Breast epithelium (tissue), 4 donors: ENCODE results near the gene NR2F1-AS1. TPM values are rescaled to one million over a fixed set of nuclear protein-coding genes. Genes with fewer than 3 reads are reported as not detected.
A peak's percentile ranks its signal among the peaks of the same experiment; 100 is the strongest.

Experiments used
- DNase-seq, 2 donors: peaks; one replicate each; pipeline ENCODE4 v3.0.0-alpha.2; 2019; ENCODE audit warnings: low spot score in 2 of 2
- H3K27ac ChIP-seq, 2 donors: fragments of 200-600 bp; sonication (generic) in 1 of 2; one replicate each; pipeline ENCODE4 v1.5.1; 2016 to 2019; ENCODE audit warnings: mild to moderate bottlenecking in 1 of 2
- H3K27me3 ChIP-seq, 2 donors: fragments of 200-600 bp; sonication (generic) in 1 of 2; one replicate each; pipeline versions ENCODE4 v1.5.1 to v1.6.0; 2017 to 2019; ENCODE audit warnings: control low read depth in 1 of 2, mild to moderate bottlenecking in 1 of 2
- H3K36me3 ChIP-seq: fragments of 200-600 bp; one replicate; pipeline ENCODE4 v1.5.1; 2019
- H3K4me1 ChIP-seq, 2 donors: fragments of 200-600 bp; sonication (generic); one replicate each; pipeline ENCODE4 v1.5.1; 2016 to 2019; ENCODE audit warnings: control low read depth in 1 of 2
- H3K4me3 ChIP-seq, 3 donors: fragments of 200-600 bp; sonication (generic); 1 replicate in 2 of 3; 2 replicates in 1 of 3; pipeline ENCODE4 v1.5.1; 2016 to 2019; ENCODE audit warnings: mild to moderate bottlenecking in 3 of 3, moderate library complexity in 2 of 3
- H3K9me3 ChIP-seq, 2 donors: fragments of 200-600 bp; sonication (generic) in 1 of 2; one replicate each; pipeline ENCODE4 v1.5.1; 2016 to 2019; ENCODE audit warnings: control low read depth in 1 of 2
- CTCF ChIP-seq, 3 donors: fragments of 450-650 bp; IDR thresholded peaks; one replicate each; pipeline ENCODE4 v1.5.1; 2016 to 2017; ENCODE audit warnings: antibody characterized with exemption in 3 of 3, mild to moderate bottlenecking in 3 of 3, moderate library complexity in 3 of 3
- POLR2A ChIP-seq: fragments of 450-650 bp; IDR thresholded peaks from one replicate; pipeline ENCODE4 v1.6.1; 2016; ENCODE audit warnings: antibody characterized with exemption, mild to moderate bottlenecking, moderate library complexity
- POLR2AphosphoS5 ChIP-seq, 3 donors: sonication (generic); formaldehyde crosslinking; IDR thresholded peaks; one replicate each; pipeline ENCODE4 v1.6.1; 2017; ENCODE audit warnings: antibody characterized with exemption in 3 of 3
- intact Hi-C: fragments of 100-400 bp; cut with DNase I; formaldehyde crosslinking; loops from one replicate; pipeline ENCODE4 v1.15.1; 2023; ENCODE audit warnings: low total_unique reads
- total RNA-seq, 3 donors: library from RNA; depleted of rRNA; stranded (reverse); fragments of >200 nt; gene quantifications; one replicate each; pipeline ENCODE4 v1.1.0, GENCODE V29; 2016

NR2F1-AS1 gene
- total RNA-seq, 3 donors from 2014 or later: 7.0 to 17.4 (median 15.2) TPM

- TF ChIP-seq POLR2AphosphoS5 (IDR thresholded peaks at IDR 0.05) (peak in 1 of 3 donors; percentile 12), POLR2A (no peak)
- intact Hi-C loops: no loop called here
- no peaks in the 10 kb centered on the region for H3K9me3 ChIP-seq
- H3K4me3 ChIP-seq: peak overlapping the region; percentile 48 to 88 (median 61)
- H3K27ac ChIP-seq: peak overlapping the region; percentile 75 to 91
- H3K36me3 ChIP-seq: no peaks in the 10 kb centered on the region
- H3K27me3 ChIP-seq: no peaks in the 10 kb centered on the region
- no peak for DNase-seq
- H3K4me1 ChIP-seq: no peaks in the 10 kb centered on the region
These were observed 39.7 kb upstream of the NR2F1-AS1 start for GRCh38 chr5:93620487-93621326.

GRCh38 chr5:93616538-93617174, 35.6 kb upstream of the NR2F1-AS1 start:
- Histone ChIP-seq H3K4me3 (no peak overlapping the region), H3K27ac (no peak overlapping the region), H3K9me3 (no peaks in the 10 kb centered on the region), H3K4me1 (no peaks in the 10 kb centered on the region), H3K36me3 (no peaks in the 10 kb centered on the region), H3K27me3 (peaks cover 0 to 25% of the 10 kb centered on the region in 2 donors)
- TF ChIP-seq CTCF (IDR thresholded peaks at IDR 0.05) (no peak), POLR2AphosphoS5 (IDR thresholded peaks at IDR 0.05) (no peak), POLR2A (no peak)
- intact Hi-C loops: no loop called here
- no peak for DNase-seq

- TF ChIP-seq POLR2A (no peak), CTCF (IDR thresholded peaks at IDR 0.05) (no peak), POLR2AphosphoS5 (IDR thresholded peaks at IDR 0.05) (no peak)
- no peaks in the 10 kb centered on the region for H3K4me1 ChIP-seq
- intact Hi-C loops: loop anchor here (5.0 kb wide), 1 partner anchor 189 kb away; no protein-coding TSS in a partner anchor
- H3K27ac ChIP-seq: no peak overlapping the region
- H3K27me3 ChIP-seq: peaks cover 0 to 57% of the 10 kb centered on the region in 2 donors
- no peaks in the 10 kb centered on the region for H3K9me3 ChIP-seq
- H3K36me3 ChIP-seq: no peaks in the 10 kb centered on the region
- DNase-seq: no peak
- peak overlapping the region in 1 of 3 donors; percentile 39 for H3K4me3 ChIP-seq
These were observed 31.8 kb upstream of the NR2F1-AS1 start for GRCh38 chr5:93612855-93613243.

GRCh38 chr5:93611976-93612854, 31.2 kb upstream of the NR2F1-AS1 start:
- Histone ChIP-seq H3K4me1 (no peaks in the 10 kb centered on the region), H3K4me3 (peak overlapping the region in 2 of 3 donors; percentile 22 to 39), H3K27me3 (peaks cover 0 to 64% of the 10 kb centered on the region in 2 donors), H3K9me3 (no peaks in the 10 kb centered on the region), H3K36me3 (no peaks in the 10 kb centered on the region), H3K27ac (no peak overlapping the region)
- intact Hi-C loops: loop anchor here (5.0 kb wide), 1 partner anchor 190 kb away; no protein-coding TSS in a partner anchor
- no peak for DNase-seq
- TF ChIP-seq POLR2A: no peak
- TF ChIP-seq CTCF (IDR thresholded peaks at IDR 0.05): no peak

- H3K27ac ChIP-seq: no peak overlapping the region
- H3K27me3 ChIP-seq: peaks cover 0 to 70% of the 10 kb centered on the region in 2 donors
- intact Hi-C loops: loop anchor here (5.0 kb wide), 1 partner anchor 191 kb away; no protein-coding TSS in a partner anchor
- H3K9me3 ChIP-seq: no peaks in the 10 kb centered on the region
- no peaks in the 10 kb centered on the region for H3K36me3 ChIP-seq
- TF ChIP-seq POLR2A (no peak), CTCF (IDR thresholded peaks at IDR 0.05) (no peak), POLR2AphosphoS5 (IDR thresholded peaks at IDR 0.05) (no peak)
- no peaks in the 10 kb centered on the region for H3K4me1 ChIP-seq
- DNase-seq: no peak
- peak overlapping the region in 2 of 3 donors; percentile 22 to 39 for H3K4me3 ChIP-seq
These were observed 30.4 kb upstream of the NR2F1-AS1 start for GRCh38 chr5:93611273-93611975.
